Activated CD4-positive, alpha-beta T cell treated with anti-CD3 and anti-CD28 coated beads, Interleukin-2, amount 10 ng/mL, durations not matched to agents 7 days and 5 days (primary cell): ENCODE results near the gene MMP10. TPM values are rescaled to one million over a fixed set of nuclear protein-coding genes. Genes with fewer than 3 reads are reported as not detected.
"Not testable (repeated sequence)": the region's sequence is repeated elsewhere in the genome, so short reads cannot be mapped to it uniquely, and the experiment has no call there.

ENCODE experiments used
- CTCF ChIA-PET: fragments of 350-600 bp; sonication (Branson Sonifier 250); formaldehyde crosslinking; loops from one replicate; lab custom pipeline; 2021; ENCODE audit warnings: antibody characterized with exemption; lab: Charles Lee
- POLR2A ChIA-PET: fragments of 350-600 bp; sonication (Branson Sonifier 250); formaldehyde crosslinking; loops from one replicate; lab custom pipeline; 2021; ENCODE audit warnings: antibody characterized with exemption; lab: Charles Lee
- DNase-seq: peaks from one replicate; pipeline ENCODE4 v3.0.0-alpha.2; 2020
- H3K27ac Mint-ChIP-seq: one replicate; pipeline ENCODE4 v1.8.0; 2021; ENCODE audit warnings: mild to moderate bottlenecking, moderate library complexity, mixed read lengths
- H3K27me3 Mint-ChIP-seq: one replicate; pipeline ENCODE4 v1.8.0; 2021; ENCODE audit warnings: mixed read lengths
- H3K36me3 Mint-ChIP-seq: one replicate; pipeline ENCODE4 v1.8.0; 2021; ENCODE audit warnings: low read depth, mixed read lengths
- H3K4me1 Mint-ChIP-seq: one replicate; pipeline ENCODE4 v1.8.0; 2021; ENCODE audit warnings: mixed read lengths
- H3K4me3 Mint-ChIP-seq: one replicate; pipeline ENCODE4 v1.8.0; 2021; ENCODE audit warnings: mild to moderate bottlenecking, moderate library complexity, mixed read lengths
- H3K9me3 Mint-ChIP-seq: one replicate; pipeline ENCODE4 v1.8.0; 2021; ENCODE audit warnings: mixed read lengths
- total RNA-seq, 2 experiments: library from RNA; stranded (reverse); gene quantifications; one replicate each; pipeline ENCODE4 v1.2.3, GENCODE V29; 2021

MMP10 gene
- total RNA-seq, 2 experiments from 2014 or later: not detected

DNA sequence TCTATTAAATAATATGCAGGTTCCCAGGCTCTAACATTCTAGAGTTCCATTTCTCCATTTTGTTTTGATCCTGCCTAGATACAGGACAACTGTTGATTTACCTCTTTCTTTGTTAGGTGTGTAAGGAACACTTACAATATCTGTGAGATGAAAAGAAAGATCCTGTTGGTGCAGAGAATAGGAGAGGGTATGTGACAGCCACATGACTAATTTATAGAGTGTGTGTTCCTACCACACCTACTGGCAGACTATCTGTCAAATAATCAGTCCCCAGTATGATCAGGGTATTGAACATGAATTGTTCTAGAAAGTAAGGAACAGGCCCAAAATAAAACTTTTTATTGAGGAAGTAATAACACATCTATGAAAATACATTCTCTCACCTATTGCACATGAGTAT is 10.2 kb downstream of the MMP10 start:
- no peaks in the 10 kb centered on the region for H3K4me1 Mint-ChIP-seq
- H3K4me3 Mint-ChIP-seq: no peak overlapping the region
- H3K9me3 Mint-ChIP-seq: no peaks in the 10 kb centered on the region

DNA sequence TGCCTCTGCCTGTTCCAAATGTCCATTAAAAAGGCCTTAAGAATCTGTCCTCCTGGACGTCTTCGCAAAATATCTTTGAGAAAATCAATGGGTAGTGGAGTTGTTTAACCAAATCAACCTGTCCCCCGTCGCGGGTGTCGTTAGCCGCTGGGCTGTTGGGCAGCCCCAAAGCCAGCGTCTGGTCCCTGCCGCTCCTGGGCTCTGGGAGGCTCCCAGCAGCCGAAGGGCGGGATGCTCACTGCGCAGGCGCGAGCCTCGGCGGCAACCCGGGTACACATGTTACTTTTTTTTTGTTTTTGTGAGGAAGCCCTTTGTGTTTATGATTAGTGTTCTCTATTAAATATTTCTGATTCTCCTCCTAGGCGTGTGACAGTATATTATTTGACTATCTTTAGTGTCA is 12.6 kb downstream of the MMP10 start:
- ChIA-PET POLR2A (no interaction called here), CTCF (no interaction called here)
- H3K27me3 Mint-ChIP-seq: peaks cover 8% of the 10 kb centered on the region
- DNase-seq: no peak
- no peaks in the 10 kb centered on the region for H3K4me1 Mint-ChIP-seq
- no peaks in the 10 kb centered on the region for H3K36me3 Mint-ChIP-seq
- no peak overlapping the region for H3K27ac Mint-ChIP-seq
- no peak overlapping the region for H3K4me3 Mint-ChIP-seq
- H3K9me3 Mint-ChIP-seq: no peaks in the 10 kb centered on the region

More for the DNA sequence above, 10.2 kb downstream of the MMP10 start:
- ChIA-PET POLR2A (no interaction called here), CTCF (no interaction called here)
- Mint-ChIP-seq H3K27ac (no peak overlapping the region), H3K27me3 (peaks cover 10% of the 10 kb centered on the region), H3K36me3 (no peaks in the 10 kb centered on the region)
- DNase-seq: no peak

DNA sequence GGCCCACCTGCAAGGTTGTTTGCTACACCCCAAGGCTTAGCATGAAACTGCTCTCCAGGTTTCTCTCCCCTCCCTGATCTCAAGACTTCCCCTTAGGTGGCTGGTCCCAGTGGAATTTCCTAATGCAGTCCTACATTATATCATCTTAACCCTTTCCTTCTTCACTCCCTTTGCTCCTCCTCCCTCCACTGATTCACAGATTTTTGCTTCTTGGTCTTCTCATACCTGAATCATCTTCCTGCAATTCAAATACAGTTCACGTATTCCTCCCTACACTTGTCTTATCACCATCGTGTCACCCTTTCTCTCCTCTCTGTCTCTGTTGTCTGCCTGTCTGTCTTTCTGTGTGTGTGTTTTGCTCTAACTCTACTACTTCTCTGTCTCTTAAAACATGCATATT is 17.0 kb downstream of the MMP10 start:
- H3K27me3 Mint-ChIP-seq: peaks cover 9% of the 10 kb centered on the region
- H3K27ac Mint-ChIP-seq: no peak overlapping the region
- H3K4me1 Mint-ChIP-seq: peaks cover 1% of the 10 kb centered on the region
- no peak overlapping the region for H3K4me3 Mint-ChIP-seq
- no peaks in the 10 kb centered on the region for H3K36me3 Mint-ChIP-seq
- H3K9me3 Mint-ChIP-seq: no peaks in the 10 kb centered on the region
- no peak for DNase-seq
- ChIA-PET POLR2A (no interaction called here), CTCF (no interaction called here)

DNA sequence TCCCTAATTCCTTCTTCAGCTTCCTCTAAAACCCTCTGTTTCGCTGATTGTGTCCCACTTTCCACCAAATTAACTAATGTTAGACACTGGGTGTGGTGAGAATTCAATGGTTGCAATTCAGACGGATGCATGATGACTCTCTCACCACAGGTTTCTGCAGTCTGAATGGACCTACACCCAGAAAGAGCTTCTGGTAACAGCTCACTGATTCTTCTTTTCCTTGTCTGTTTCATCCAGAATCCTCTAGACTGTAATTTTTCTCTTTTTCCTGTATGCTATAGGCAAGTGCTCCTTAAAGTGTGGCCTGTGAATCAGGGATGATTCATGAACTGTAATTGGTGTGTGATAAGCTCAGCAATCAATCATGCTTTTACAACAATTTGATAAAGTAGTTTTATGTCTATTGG is 18.1 kb downstream of the MMP10 start:
- Mint-ChIP-seq H3K4me3 (no peak overlapping the region), H3K9me3 (no peaks in the 10 kb centered on the region), H3K4me1 (peaks cover 1% of the 10 kb centered on the region), H3K27me3 (peaks cover 12% of the 10 kb centered on the region), H3K27ac (no peak overlapping the region), H3K36me3 (no peaks in the 10 kb centered on the region)
- no peak for DNase-seq
- ChIA-PET POLR2A (no interaction called here), CTCF (no interaction called here)

DNA sequence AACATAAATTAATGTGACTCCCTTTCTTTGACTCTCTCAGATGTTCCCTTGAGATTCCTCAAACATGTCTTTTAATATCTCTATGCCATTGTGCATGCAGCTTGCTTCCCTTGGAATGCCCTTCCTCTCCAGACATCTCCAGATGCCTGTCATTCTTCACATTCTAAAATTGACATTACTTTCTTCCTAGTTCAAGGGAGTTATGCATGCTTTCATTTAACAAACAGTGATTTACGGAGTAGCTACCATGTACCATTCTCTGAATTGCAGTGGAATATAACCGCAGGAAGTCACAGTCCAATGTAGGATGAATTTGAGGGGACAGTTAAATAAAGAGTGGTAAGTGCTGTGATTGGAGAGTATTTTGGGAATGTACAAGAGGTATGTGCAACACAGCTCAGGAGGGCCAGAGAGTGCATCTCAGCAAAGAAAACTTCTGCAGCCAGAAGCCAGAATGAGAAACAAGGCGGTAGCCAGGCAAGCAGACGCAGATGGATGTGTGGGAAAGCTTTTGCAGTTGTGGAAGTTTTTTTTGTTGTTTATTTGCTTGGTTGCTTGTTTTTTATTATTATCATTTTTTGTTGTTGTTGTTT is 18.7 kb downstream of the MMP10 start:
- Mint-ChIP-seq H3K9me3 (no peaks in the 10 kb centered on the region), H3K36me3 (no peaks in the 10 kb centered on the region), H3K27me3 (peaks cover 12% of the 10 kb centered on the region), H3K4me1 (peaks cover 1% of the 10 kb centered on the region), H3K27ac (no peak overlapping the region), H3K4me3 (no peak overlapping the region)
- ChIA-PET CTCF (interaction anchor here (0.6 kb wide), 1 partner anchor 14 kb away, joined by 3 read pairs; no protein-coding TSS in a partner anchor), POLR2A (no interaction called here)
- no peak for DNase-seq

DNA sequence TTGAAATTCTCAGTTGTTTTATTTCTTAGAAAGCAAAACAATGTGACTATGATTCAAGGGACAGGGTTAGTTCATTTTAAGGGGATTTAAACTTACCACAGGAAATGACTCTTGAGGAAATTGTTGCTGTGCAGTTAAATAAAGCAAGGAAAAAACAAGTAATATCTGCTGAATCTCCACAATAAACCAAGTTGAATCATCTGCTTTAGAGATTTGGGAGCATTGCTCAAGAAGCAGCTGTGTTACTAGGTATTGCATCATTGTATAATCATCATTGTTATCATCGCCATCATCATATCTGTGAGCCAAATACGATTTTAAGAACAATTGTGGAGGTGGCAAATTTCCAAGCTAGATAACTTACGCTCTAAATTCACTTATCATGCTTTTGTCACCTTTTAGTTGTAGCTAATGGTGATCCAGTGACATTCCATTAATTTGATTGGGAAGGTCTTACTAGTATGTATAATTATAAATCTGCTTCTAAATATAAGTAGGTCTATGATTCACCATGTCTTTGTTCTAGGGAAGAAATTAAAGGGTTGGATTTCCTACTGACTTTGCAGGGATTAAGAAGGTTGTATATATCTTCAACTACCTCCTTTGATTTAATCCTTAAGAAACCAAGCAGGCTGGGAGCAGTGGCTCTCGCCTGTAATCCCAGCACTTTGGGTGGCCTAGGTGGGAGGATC is 19.9 kb downstream of the MMP10 start:
- POLR2A ChIA-PET: no interaction called here
- H3K27ac Mint-ChIP-seq: no peak overlapping the region
- peaks cover 12% of the 10 kb centered on the region for H3K27me3 Mint-ChIP-seq
- H3K4me3 Mint-ChIP-seq: no peak overlapping the region
- DNase-seq: no peak
- no peaks in the 10 kb centered on the region for H3K36me3 Mint-ChIP-seq
- H3K9me3 Mint-ChIP-seq: no peaks in the 10 kb centered on the region
- peaks cover 1% of the 10 kb centered on the region for H3K4me1 Mint-ChIP-seq
- CTCF ChIA-PET: no interaction called here

DNA sequence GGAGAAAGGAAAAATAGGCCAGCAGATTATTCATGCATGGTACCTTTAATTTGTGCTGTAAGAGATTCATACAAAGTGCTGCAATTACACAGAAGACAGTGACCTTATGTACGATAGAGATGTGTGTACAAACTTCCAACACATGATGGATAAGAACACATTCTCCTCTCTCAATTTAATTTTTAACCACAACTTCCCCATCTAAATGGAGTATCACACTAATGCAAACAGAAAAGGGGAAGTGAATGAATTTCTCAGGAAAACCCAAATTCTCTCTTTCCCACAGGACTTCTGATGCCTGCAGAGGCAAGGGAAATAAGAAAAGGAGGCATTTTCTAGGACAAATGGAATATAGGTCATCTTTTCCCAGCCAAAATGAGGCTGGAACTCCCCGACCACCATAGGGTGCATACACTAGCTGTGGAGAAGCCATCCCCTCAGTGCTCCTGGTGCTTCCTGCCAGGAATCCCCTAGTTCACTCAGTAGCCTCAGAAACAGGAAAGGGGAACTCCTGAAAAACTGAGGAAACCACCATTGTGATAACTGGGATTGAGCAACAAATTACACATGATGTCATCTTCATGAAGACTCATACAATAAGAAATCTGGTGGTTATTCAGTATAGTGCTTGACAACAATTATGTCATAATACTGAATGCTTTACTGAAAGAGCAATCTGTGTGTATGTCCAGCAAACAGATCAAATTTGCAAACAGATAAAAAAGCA is 22.4 kb downstream of the MMP10 start:
- Mint-ChIP-seq H3K4me3 (no peak overlapping the region), H3K36me3 (no peaks in the 10 kb centered on the region), H3K4me1 (peaks cover 1% of the 10 kb centered on the region), H3K27ac (no peak overlapping the region), H3K9me3 (no peaks in the 10 kb centered on the region), H3K27me3 (peaks cover 15% of the 10 kb centered on the region)
- CTCF ChIA-PET: no interaction called here
- POLR2A ChIA-PET: no interaction called here
- DNase-seq: no peak

DNA sequence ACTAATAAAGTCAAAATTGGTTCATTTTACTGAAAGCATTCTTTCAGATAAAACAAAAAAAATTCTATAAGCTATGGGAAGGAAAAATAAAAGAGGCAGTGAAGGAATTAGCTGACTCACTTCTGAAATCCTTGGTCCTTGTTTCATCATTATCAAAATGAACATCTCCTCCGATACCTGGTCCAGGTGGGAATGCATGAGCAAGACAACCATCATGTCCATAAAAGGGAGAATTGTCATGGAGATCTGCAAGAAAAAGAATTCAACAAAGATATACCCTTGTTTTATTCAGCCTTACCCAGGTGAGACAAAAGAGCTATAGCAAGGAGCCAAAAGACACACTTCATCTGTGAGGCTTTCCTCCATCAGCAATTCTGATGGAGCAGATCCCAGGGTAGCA is 27.2 kb downstream of the MMP10 start:
- Mint-ChIP-seq H3K4me3 (no peak overlapping the region), H3K4me1 (no peaks in the 10 kb centered on the region), H3K36me3 (no peaks in the 10 kb centered on the region), H3K27ac (no peak overlapping the region), H3K27me3 (peaks cover 7% of the 10 kb centered on the region), H3K9me3 (no peaks in the 10 kb centered on the region)
- CTCF ChIA-PET: no interaction called here
- no peak for DNase-seq
- POLR2A ChIA-PET: no interaction called here

DNA sequence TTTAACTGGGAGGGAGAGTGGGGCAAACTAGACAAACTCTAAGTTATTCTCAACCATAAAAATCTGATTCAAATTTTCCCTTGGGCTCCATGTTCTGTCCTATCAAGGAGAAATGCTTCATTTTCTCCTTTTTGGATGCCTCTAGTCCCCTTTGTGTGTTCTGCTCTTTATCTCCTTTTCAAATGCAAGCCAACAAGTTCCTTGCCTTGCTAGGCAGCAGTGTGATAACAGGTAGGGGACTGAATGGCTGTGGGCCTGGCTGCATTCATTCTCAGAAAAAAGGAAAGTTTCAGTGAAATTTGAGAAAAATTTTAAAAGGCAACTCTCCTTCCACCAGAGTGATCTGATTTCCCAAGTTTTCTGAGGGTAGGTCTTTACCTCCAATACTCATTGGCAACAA is 28.8 kb downstream of the MMP10 start:
- H3K27ac Mint-ChIP-seq: no peak overlapping the region
- ChIA-PET POLR2A (no interaction called here), CTCF (no interaction called here)
- no peaks in the 10 kb centered on the region for H3K36me3 Mint-ChIP-seq
- no peak for DNase-seq
- peaks cover 5% of the 10 kb centered on the region for H3K27me3 Mint-ChIP-seq
- no peaks in the 10 kb centered on the region for H3K9me3 Mint-ChIP-seq
- H3K4me1 Mint-ChIP-seq: no peaks in the 10 kb centered on the region
- H3K4me3 Mint-ChIP-seq: no peak overlapping the region

DNA sequence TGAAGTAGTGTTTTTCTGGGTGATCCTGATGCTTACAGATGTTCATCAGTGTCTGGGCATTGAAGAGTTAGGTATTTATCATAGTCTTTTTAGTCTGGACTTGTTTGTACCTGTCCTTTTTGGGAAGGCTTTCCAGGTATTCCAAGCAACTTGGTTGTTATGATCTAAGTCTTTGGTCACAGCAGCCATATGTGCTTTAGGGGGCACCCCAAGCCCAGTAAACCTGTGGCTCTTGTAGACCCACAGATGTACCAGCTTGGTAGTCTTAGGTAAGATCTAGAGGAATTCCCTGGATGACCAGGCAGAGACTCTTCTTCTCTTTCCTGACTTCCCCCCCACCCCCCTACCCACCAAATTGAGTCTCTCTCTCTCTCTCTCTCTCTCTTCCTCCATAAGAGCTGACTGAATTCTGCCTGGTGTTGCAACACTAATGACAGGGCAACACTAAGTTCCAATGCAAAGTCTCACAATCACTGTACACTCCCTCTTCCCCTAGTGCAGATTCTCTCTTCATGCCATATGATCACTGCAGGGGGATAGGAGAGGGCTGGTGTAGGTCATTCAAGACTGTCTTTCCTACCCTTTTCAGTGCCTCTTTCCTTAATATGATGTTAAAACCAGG is 31.2 kb downstream of the MMP10 start:
- H3K27me3 Mint-ChIP-seq: peaks cover 5% of the 10 kb centered on the region
- no peaks in the 10 kb centered on the region for H3K4me1 Mint-ChIP-seq
- ChIA-PET CTCF (no interaction called here), POLR2A (no interaction called here)
- H3K9me3 Mint-ChIP-seq: peaks cover 2% of the 10 kb centered on the region
- no peak overlapping the region for H3K4me3 Mint-ChIP-seq
- H3K27ac Mint-ChIP-seq: no peak overlapping the region
- DNase-seq: no peak
- no peaks in the 10 kb centered on the region for H3K36me3 Mint-ChIP-seq

DNA sequence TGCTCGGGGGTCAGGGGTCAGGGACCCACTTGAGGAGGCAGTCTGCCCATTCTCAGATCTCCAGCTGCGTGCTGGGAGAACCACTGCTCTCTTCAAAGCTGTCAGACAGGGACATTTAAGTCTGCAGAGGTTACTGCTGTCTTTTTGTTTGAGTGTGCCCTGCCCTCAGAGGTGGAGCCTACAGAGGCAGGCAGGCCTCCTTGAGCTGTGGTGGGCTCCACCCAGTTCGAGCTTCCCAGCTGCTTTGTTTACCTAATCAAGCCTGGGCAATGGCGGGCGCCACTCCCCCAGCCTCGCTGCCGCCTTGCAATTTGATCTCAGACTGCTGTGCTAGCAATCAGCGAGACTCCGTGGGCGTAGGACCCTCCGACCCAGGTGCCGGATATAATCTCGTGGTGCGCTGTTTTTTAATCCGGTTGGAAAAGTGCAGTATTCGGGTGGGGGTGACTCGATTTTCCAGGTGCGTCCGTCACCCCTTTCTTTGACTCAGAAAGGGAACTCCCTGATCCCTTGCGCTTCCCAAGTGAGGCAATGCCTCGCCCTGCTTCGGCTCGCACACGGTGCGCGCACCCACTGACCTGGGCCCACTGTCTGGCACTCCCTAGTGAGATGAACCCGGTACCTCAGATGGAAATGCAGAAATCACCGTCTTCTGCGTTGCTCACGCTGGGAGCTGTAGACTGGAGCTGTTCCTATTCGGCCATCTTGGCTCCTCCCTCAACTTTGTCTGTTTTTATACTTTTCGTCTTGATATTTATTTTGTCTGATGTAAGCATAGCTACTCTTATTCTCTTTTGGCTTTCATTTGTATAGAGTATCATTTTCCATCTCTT is 33.5 kb downstream of the MMP10 start:
- H3K9me3 Mint-ChIP-seq, H3K36me3 Mint-ChIP-seq, H3K27ac Mint-ChIP-seq, DNase-seq, H3K4me1 Mint-ChIP-seq, H3K4me3 Mint-ChIP-seq, POLR2A ChIA-PET, H3K27me3 Mint-ChIP-seq: not testable (repeated sequence)
- CTCF ChIA-PET: interaction anchor here (0.6 kb wide), 1 partner anchor 14 kb away, joined by 3 read pairs; no protein-coding TSS in a partner anchor

DNA sequence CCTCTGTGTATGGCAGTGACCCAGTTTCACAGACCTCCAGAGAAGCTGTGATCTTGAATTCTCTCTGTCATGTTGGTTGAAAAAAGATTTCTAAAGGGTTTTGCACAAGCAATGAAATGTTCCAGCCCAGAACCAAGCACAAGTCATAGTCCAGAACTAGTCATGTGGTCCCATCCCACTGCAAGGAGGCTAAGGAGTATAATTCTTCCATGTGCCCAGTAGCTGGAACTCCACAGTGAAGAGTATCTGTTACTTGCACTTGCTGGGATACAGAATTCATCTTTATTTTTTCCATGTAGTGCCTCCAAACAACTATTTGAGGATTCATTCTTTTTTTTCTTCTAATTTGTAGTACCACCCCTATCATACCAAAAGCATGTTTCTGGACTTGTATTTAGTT is 45.8 kb downstream of the MMP10 start:
- no peaks in the 10 kb centered on the region for H3K9me3 Mint-ChIP-seq
- peaks cover 14% of the 10 kb centered on the region for H3K27me3 Mint-ChIP-seq
- ChIA-PET POLR2A (no interaction called here), CTCF (no interaction called here)
- H3K27ac Mint-ChIP-seq: no peak overlapping the region
- no peak for DNase-seq
- H3K36me3 Mint-ChIP-seq: no peaks in the 10 kb centered on the region
- no peaks in the 10 kb centered on the region for H3K4me1 Mint-ChIP-seq
- no peak overlapping the region for H3K4me3 Mint-ChIP-seq
